ENCODE measurements around the gene TRIO.
A peak's percentile ranks its signal among the peaks of the same experiment; 100 is the strongest.

Gene TRIO

GRCh38 chr5:14240359-14240758 is 97.2 kb downstream of the TRIO start:
- no peak overlapping the region for H2AK5ac ChIP-seq (ENCODE audit: low read depth, low read length)
- H2BK15ac ChIP-seq (ENCODE audit: low read length) = no peak overlapping the region
- H3K9me3 ChIP-seq (replicated peaks in 1 of 2; ENCODE audit: control insufficient read depth in 2 of 2, insufficient read depth in 1 of 2, low read depth in 1 of 2, low read length in 2 of 2) = no peaks in the 10 kb centered on the region
- no peak overlapping the region for H3K27ac ChIP-seq (replicated peaks; ENCODE audit: low read length)
- WGBS, 2 donors (ENCODE audit: extremely low coverage in 2 of 2, insufficient read length in 2 of 2, insufficient replicate concordance in 1 of 2) = no CpG with 5 or more reads among the region's 2 CpGs
- peaks cover 0 to 2% of the 10 kb centered on the region in 2 donors for H3K36me3 ChIP-seq (replicated peaks in 1 of 2; ENCODE audit: control insufficient read depth in 2 of 2, insufficient read depth in 2 of 2, low read length in 2 of 2)
- peaks cover 23% of the 10 kb centered on the region in 2 donors for H3K4me1 ChIP-seq (ENCODE audit: control insufficient read depth in 2 of 2, insufficient read depth in 1 of 2, low read depth in 1 of 2, low read length in 2 of 2)
- no peak for DNase-seq (ENCODE audit: low spot score)
- no peak overlapping the region for H2BK5ac ChIP-seq (ENCODE audit: low read length)
- no peak overlapping the region for H3K9ac ChIP-seq (ENCODE audit: low read depth, low read length, poor library complexity)
- no peak overlapping the region for H3K4ac ChIP-seq (ENCODE audit: low read length)
- no peak overlapping the region for H3K23ac ChIP-seq (ENCODE audit: low read depth, low read length, poor library complexity)
- H3K4me2 ChIP-seq (ENCODE audit: insufficient read depth, low read length, poor library complexity, severe bottlenecking) = no peak overlapping the region
- no peak overlapping the region for H3K14ac ChIP-seq (ENCODE audit: low read length)
- no peaks in the 10 kb centered on the region for H3K27me3 ChIP-seq (ENCODE audit: control insufficient read depth in 3 of 3, insufficient read depth in 3 of 3, low read depth in 1 of 3, low read length in 3 of 3)
- no peak overlapping the region for H2AFZ ChIP-seq (ENCODE audit: low read length)
- H4K91ac ChIP-seq (ENCODE audit: low read depth, low read length, poor library complexity) = no peak overlapping the region
- H3K18ac ChIP-seq (ENCODE audit: low read length) = no peak overlapping the region
- no peak overlapping the region for H4K8ac ChIP-seq (ENCODE audit: low read depth, low read length)
- H3K4me3 ChIP-seq (ENCODE audit: low read length in 2 of 2) = no peak overlapping the region
- no peak overlapping the region for H2BK120ac ChIP-seq (ENCODE audit: low read depth, low read length)
- H2BK12ac ChIP-seq (ENCODE audit: low read length) = no peak overlapping the region
- H3K79me1 ChIP-seq (ENCODE audit: low read depth, low read length) = no peaks in the 10 kb centered on the region

- Histone ChIP-seq H2BK12ac (ENCODE audit: low read length) (no peak overlapping the region), H3K4ac (ENCODE audit: low read length) (no peak overlapping the region), H2BK5ac (ENCODE audit: low read length) (no peak overlapping the region), H3K4me3 (ENCODE audit: low read length in 2 of 2) (no peak overlapping the region), H2BK120ac (ENCODE audit: low read depth, low read length) (no peak overlapping the region), H3K14ac (ENCODE audit: low read length) (no peak overlapping the region), H3K27ac (replicated peaks; ENCODE audit: low read length) (no peak overlapping the region), H3K18ac (ENCODE audit: low read length) (no peak overlapping the region), H3K9ac (ENCODE audit: low read depth, low read length, poor library complexity) (no peak overlapping the region), H3K27me3 (ENCODE audit: control insufficient read depth in 3 of 3, insufficient read depth in 3 of 3, low read depth in 1 of 3, low read length in 3 of 3) (no peaks in the 10 kb centered on the region), H4K8ac (ENCODE audit: low read depth, low read length) (no peak overlapping the region), H3K4me1 (ENCODE audit: control insufficient read depth in 2 of 2, insufficient read depth in 1 of 2, low read depth in 1 of 2, low read length in 2 of 2) (peaks cover 27 to 30% of the 10 kb centered on the region in 2 donors), H3K23ac (ENCODE audit: low read depth, low read length, poor library complexity) (no peak overlapping the region), H2BK15ac (ENCODE audit: low read length) (no peak overlapping the region), H3K4me2 (ENCODE audit: insufficient read depth, low read length, poor library complexity, severe bottlenecking) (no peak overlapping the region), H2AFZ (ENCODE audit: low read length) (no peak overlapping the region), H2AK5ac (ENCODE audit: low read depth, low read length) (no peak overlapping the region), H4K91ac (ENCODE audit: low read depth, low read length, poor library complexity) (no peak overlapping the region), H3K9me3 (replicated peaks in 1 of 2; ENCODE audit: control insufficient read depth in 2 of 2, insufficient read depth in 1 of 2, low read depth in 1 of 2, low read length in 2 of 2) (no peaks in the 10 kb centered on the region), H3K79me1 (ENCODE audit: low read depth, low read length) (no peaks in the 10 kb centered on the region), H3K36me3 (replicated peaks in 1 of 2; ENCODE audit: control insufficient read depth in 2 of 2, insufficient read depth in 2 of 2, low read length in 2 of 2) (peaks cover 0 to 2% of the 10 kb centered on the region in 2 donors)
- no CpG with 5 or more reads among the region's 1 CpG for WGBS, 2 donors (ENCODE audit: extremely low coverage in 2 of 2, insufficient read length in 2 of 2, insufficient replicate concordance in 1 of 2)
- DNase-seq (ENCODE audit: low spot score) = no peak
These were observed 98.0 kb downstream of the TRIO start for GRCh38 chr5:14241141-14241540.

GRCh38 chr5:14242447-14242846 is 99.3 kb downstream of the TRIO start:
- H3K4me1 ChIP-seq (ENCODE audit: control insufficient read depth in 2 of 2, insufficient read depth in 1 of 2, low read depth in 1 of 2, low read length in 2 of 2) = peaks cover 29 to 37% of the 10 kb centered on the region in 2 donors
- H3K4ac ChIP-seq (ENCODE audit: low read length) = no peak overlapping the region
- no peak overlapping the region for H3K9ac ChIP-seq (ENCODE audit: low read depth, low read length, poor library complexity)
- H3K4me2 ChIP-seq (ENCODE audit: insufficient read depth, low read length, poor library complexity, severe bottlenecking) = no peak overlapping the region
- H3K79me1 ChIP-seq (ENCODE audit: low read depth, low read length) = no peaks in the 10 kb centered on the region
- H2AK5ac ChIP-seq (ENCODE audit: low read depth, low read length) = no peak overlapping the region
- H3K27ac ChIP-seq (replicated peaks; ENCODE audit: low read length) = no peak overlapping the region
- H3K9me3 ChIP-seq (replicated peaks in 1 of 2; ENCODE audit: control insufficient read depth in 2 of 2, insufficient read depth in 1 of 2, low read depth in 1 of 2, low read length in 2 of 2) = no peaks in the 10 kb centered on the region
- H3K36me3 ChIP-seq (replicated peaks in 1 of 2; ENCODE audit: control insufficient read depth in 2 of 2, insufficient read depth in 2 of 2, low read length in 2 of 2) = peaks cover 0 to 2% of the 10 kb centered on the region in 2 donors
- no peak for DNase-seq (ENCODE audit: low spot score)
- H4K91ac ChIP-seq (ENCODE audit: low read depth, low read length, poor library complexity) = no peak overlapping the region
- no peak overlapping the region for H2BK15ac ChIP-seq (ENCODE audit: low read length)
- no peak overlapping the region for H4K8ac ChIP-seq (ENCODE audit: low read depth, low read length)
- no peak overlapping the region for H3K23ac ChIP-seq (ENCODE audit: low read depth, low read length, poor library complexity)
- no peaks in the 10 kb centered on the region for H3K27me3 ChIP-seq (ENCODE audit: control insufficient read depth in 3 of 3, insufficient read depth in 3 of 3, low read depth in 1 of 3, low read length in 3 of 3)
- no peak overlapping the region for H2BK5ac ChIP-seq (ENCODE audit: low read length)
- H2BK120ac ChIP-seq (ENCODE audit: low read depth, low read length) = no peak overlapping the region
- no peak overlapping the region for H3K14ac ChIP-seq (ENCODE audit: low read length)
- no peak overlapping the region for H3K4me3 ChIP-seq (ENCODE audit: low read length in 2 of 2)
- no peak overlapping the region for H3K18ac ChIP-seq (ENCODE audit: low read length)
- no CpG with 5 or more reads among the region's 6 CpGs for WGBS, 2 donors (ENCODE audit: extremely low coverage in 2 of 2, insufficient read length in 2 of 2, insufficient replicate concordance in 1 of 2)
- H2AFZ ChIP-seq (ENCODE audit: low read length) = no peak overlapping the region
- no peak overlapping the region for H2BK12ac ChIP-seq (ENCODE audit: low read length)

DNA sequence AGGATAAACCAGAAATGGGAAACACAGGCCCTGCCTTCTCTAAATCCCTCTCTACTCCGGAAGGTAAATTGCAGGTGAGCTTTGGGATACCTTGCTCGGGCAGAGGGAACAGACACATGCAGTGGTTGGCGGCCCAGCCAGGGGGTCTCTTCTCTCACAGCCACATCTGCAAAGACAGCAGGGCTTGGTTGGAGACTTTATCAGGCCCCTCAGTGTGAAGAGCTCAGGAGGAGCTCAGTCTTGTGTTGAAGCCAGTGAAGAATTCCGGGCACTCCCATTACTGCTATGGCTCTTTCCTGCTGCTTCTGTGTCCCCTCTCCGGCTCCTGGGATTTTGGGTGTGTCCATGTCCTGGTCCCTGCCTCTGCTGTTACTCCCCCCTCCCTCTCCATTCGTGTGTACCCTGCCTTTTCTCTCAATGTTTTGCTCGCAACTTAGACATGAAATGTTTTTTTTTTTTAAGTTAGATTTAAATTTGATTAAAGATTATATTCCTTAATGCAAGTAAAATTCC is 99.8 kb downstream of the TRIO start:
- Histone ChIP-seq H3K4me2 (ENCODE audit: insufficient read depth, low read length, poor library complexity, severe bottlenecking) (no peak overlapping the region), H3K36me3 (replicated peaks in 1 of 2; ENCODE audit: control insufficient read depth in 2 of 2, insufficient read depth in 2 of 2, low read length in 2 of 2) (peaks cover 0 to 2% of the 10 kb centered on the region in 2 donors), H2BK15ac (ENCODE audit: low read length) (no peak overlapping the region), H3K79me1 (ENCODE audit: low read depth, low read length) (no peaks in the 10 kb centered on the region), H3K27me3 (ENCODE audit: control insufficient read depth in 3 of 3, insufficient read depth in 3 of 3, low read depth in 1 of 3, low read length in 3 of 3) (no peaks in the 10 kb centered on the region), H2BK5ac (ENCODE audit: low read length) (no peak overlapping the region), H2BK120ac (ENCODE audit: low read depth, low read length) (no peak overlapping the region), H3K23ac (ENCODE audit: low read depth, low read length, poor library complexity) (no peak overlapping the region), H3K18ac (ENCODE audit: low read length) (peak overlapping the region; percentile 13), H3K14ac (ENCODE audit: low read length) (no peak overlapping the region), H3K9me3 (replicated peaks in 1 of 2; ENCODE audit: control insufficient read depth in 2 of 2, insufficient read depth in 1 of 2, low read depth in 1 of 2, low read length in 2 of 2) (no peaks in the 10 kb centered on the region), H4K91ac (ENCODE audit: low read depth, low read length, poor library complexity) (no peak overlapping the region), H3K9ac (ENCODE audit: low read depth, low read length, poor library complexity) (no peak overlapping the region), H2AFZ (ENCODE audit: low read length) (no peak overlapping the region), H3K27ac (replicated peaks; ENCODE audit: low read length) (no peak overlapping the region), H2AK5ac (ENCODE audit: low read depth, low read length) (no peak overlapping the region), H3K4me1 (ENCODE audit: control insufficient read depth in 2 of 2, insufficient read depth in 1 of 2, low read depth in 1 of 2, low read length in 2 of 2) (peaks cover 28 to 37% of the 10 kb centered on the region in 2 donors), H3K4ac (ENCODE audit: low read length) (no peak overlapping the region), H3K4me3 (ENCODE audit: low read length in 2 of 2) (no peak overlapping the region), H2BK12ac (ENCODE audit: low read length) (no peak overlapping the region), H4K8ac (ENCODE audit: low read depth, low read length) (no peak overlapping the region)
- no CpG with 5 or more reads among the region's 7 CpGs for WGBS, 2 donors (ENCODE audit: extremely low coverage in 2 of 2, insufficient read length in 2 of 2, insufficient replicate concordance in 1 of 2)
- DNase-seq (ENCODE audit: low spot score) = no peak

Data from neuronal stem cell (in vitro differentiated cells).